NCI-H2227 treated with DMSO at 0.1 percent for 48 hours (cell line): ENCODE measurements around the gene CST9.
"Not testable (repeated sequence)": the region's sequence is repeated elsewhere in the genome, so short reads cannot be mapped to it uniquely, and the experiment has no call there.

ENCODE experiments used
- DNase-seq: peaks from one replicate; lab custom pipeline; 2025; lab: John Stamatoyannopoulos, UW

The CST9 gene

DNA sequence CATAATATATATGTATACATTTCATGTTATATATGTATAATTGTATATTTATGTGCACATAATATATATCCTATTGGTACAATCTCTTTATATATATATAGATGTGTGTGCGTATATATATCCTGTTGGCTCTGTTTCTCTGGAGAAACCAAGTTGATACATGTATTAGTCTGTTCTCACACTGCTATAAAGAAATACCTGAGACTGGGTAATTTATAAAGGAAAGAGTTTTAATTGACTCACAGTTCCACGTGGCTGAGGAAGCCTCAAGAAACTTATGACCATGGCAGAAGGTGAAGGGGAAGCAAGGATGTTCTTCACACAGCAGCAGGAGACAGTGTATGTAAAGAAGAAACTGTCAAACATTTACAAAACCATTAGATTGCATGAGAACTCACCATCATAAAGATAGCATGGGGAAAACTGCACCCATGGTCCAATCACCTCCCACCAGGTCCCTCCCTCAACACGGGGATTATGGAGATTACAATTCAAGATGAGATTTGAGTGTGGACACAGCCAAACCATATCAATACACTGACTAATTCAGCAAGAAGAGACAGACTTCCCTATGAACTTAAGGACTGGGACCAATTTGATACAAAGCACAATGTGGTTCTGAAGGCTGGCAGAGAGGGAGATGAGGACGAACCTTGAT, 18.1 kb upstream of the CST9 start:
- no peak for DNase-seq

DNA sequence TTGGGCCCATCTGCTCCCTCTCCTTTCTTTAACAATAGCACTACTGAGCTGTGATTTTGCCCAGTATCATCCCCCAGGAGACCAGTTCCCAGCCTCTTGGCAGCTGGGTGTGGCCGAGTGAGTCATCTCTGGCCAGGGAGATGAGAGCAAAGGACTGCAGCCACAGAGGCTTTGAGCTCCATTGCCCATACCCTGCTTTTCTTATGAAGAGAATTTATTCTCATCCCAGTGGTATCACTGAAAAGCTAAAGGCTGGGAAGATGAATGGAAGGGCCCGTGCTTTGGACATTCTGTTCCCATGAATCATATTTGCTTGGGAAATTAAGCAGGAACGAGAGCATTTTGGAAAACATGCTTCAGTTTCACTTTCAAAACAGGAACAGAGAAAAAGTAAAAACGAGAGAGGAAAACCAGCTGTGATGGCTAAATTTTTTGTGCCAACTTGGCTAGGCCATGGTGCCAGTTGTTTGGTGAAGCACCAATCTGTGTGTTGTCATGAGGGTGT, 17.2 kb upstream of the CST9 start:
- DNase-seq = peak; percentile 0

DNA sequence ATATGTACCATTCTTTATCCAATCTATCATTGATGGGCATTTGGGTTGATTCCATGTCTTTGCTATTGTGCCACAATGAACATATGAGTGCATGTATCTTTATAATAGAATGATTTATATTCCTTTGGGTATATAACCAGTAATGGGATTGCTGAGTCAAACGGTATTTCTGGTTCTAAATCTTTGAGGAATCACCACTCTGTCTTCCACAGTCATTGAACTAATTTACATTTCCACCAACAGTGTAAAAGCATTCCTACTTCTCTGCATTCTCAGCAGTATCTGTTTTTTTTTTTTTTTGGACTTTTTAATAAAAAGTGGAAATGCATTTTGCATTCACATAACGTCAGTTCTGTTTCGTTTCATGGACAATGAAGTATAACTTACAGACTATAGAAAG, 16.7 kb upstream of the CST9 start:
- not testable (repeated sequence) for DNase-seq

DNA sequence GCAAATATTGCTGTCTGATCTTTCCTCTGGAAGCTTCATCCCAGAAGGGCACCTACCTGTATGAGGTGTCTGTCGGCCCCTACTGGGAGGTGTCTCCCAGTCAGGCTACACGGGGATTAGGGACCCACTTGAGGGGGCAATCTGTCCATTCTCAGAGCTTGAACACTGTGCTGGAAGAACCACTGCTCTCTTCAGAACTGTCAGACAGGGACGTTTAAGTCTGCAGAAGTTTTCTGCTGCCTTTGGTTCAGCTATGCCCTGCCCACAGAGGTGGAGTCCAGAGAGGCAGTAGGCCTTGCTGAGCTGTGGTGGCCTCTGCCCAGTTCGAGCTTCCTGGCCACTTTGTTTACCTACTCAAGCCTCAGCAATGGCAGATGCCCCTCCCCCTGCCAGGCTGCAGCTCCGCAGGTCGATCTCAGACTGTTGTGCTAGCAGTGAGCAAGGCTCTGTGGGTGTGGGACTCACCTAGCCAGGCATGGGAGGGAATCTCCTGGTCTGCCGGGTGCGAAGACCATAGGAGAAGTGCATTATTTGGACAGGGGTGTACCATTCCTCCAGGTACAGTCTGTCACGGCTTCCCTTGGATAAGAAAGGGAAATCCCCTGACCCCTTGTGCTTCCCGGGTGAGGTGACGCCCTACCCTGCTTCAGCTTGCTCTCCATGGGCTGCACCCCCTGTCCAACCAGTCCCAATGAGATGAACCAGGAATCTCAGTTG, 15.1 kb upstream of the CST9 start:
- not testable (repeated sequence) for DNase-seq

DNA sequence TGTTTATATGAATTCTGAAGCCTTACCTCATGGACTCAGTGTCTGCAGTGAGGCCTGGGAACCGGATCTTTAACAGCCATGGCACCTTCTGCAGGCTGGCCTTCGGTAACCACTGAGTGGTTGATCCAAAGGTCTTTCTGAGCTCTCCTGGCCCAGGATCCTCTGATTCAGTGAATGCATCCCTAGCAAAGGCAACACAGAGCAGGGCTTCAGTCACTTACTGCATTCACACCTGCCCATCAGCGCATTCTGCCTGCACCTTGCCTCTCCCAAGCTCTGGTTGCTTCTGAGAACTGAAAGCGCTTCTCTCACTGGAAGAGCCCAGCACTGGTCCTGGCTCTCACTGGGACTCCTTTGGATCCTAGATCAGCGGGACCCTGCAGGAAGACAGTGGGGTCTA, 8.4 kb upstream of the CST9 start:
- no peak for DNase-seq

DNA sequence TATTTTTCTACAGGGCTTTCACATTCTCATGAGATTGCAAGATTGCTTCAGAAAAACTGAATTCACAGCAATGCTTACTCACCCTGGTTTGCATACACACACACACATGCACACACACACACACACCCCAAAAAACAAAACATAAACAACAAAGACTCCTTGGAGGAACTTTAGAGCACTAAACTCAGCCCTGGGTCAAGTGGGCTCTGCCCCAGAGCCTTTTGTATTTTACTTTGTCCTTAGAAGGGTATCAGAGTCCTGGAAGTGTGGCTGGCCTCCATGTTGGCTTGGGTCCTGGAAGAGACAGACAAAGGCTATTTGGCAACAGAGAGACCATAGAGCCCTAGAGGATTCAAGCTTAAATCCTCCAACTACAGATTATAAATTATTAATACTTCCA, 8.0 kb upstream of the CST9 start:
- DNase-seq = no peak

DNA sequence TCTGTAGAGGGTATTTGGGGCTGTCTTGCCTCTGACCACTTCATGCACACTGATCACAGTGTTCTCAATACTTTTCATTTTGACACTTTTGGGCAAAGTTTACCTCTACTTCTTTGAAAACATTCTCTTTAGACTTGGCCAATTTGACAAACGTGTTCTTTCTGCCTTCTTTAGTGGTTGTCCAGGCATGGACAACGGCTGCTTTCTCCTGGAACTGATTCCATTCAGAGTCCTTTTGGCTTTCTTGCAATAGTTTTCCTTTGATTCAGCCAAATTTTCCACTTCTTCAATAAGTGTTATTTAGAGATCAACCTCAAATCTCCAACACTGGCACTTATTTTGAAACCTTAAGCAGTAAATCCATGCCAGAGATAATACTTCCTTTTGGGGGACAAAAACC, 6.7 kb upstream of the CST9 start:
- no peak for DNase-seq

DNA sequence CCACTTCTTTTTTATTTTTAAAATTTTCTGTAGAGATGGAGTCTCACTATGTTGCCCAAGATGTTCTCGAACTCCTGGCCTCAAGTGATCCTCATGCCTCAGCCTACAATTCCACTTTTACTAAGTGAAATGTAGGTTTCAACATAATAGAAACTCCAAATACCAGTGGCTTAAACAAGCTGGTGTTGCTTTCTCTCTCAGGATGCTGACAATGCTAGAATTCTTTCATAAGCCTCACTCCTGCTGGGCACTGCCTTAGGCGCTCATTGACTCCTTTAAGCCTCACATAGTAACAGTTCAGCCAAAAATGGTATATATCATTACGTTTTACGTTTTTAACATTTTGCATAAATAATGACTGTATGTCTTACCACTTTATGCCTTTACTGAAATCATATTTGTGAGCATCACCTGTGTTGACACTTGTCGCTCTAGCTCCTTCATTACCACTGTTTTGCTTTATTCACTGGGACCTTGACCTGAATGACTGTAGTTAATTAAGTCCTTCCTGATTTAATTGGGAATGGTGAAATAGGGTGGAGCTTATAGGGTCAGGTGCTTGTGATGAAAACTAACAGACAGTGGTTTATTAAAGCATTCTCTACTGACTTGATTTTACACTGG, 3.9 kb upstream of the CST9 start:
- DNase-seq = no peak

DNA sequence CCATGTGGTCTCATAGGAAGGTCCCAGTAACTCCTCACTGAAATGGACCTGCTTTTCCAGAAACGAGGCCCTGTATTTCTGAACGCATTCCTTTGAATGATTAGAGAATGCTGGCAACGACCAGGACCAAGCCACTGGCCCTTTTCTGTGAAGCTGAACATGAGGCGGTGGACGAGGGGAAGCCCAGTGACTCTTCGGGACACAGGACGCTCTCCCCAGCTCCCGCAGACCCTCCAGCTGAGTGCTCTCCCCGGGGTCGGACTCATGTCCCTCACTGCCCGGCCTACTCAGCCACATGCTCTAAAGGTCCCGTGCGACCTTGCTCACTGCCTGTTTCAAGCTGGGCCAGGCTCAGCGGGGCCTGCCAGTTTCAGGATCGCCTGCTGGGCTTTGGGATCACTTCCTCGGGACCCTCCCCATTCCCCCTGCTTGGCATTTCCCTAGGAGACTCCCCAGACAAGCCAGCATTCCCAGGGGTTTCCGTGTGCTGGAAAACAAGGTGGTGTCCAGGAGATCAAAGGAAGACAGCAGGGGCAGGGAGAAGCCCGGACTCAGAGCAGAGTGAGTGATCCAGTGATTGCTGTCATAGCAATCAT, 2.6 kb upstream of the CST9 start:
- no peak for DNase-seq

DNA sequence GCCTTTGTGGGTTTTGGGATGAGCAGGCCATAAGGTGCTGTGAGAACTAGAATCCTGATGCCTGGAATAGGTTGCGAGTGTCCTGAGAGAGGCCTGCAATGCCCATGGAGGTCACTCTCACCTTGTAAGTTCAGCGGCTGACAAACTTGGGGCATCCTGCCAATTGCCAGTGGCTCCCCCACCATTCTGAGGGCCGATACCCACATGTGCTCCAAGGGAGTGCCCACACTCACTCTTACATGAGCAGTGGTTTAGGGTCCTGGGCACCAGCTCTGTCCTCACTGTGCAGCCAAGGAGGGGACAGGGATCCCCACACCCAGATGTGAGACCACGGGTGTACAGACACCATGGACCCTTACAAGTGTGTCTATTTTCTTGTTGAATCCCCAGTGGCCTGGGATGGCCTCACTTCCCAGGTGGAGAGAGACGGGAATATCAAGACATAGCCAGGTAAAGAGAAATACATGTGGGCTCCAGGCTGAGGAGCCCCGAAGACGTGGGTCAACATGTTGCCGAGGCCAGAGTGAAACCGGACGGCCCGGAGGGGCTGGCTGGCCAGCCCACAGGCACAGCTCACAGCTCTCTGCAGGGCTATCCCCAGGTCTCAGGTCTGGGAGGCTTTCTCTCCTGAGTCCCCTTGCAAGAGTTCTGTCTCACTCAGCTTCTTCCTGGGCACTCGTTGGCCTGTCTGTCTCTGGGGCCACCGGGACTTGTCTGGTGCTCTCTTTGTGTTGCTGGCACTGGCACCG, 2.0 kb upstream of the CST9 start:
- no peak for DNase-seq

DNA sequence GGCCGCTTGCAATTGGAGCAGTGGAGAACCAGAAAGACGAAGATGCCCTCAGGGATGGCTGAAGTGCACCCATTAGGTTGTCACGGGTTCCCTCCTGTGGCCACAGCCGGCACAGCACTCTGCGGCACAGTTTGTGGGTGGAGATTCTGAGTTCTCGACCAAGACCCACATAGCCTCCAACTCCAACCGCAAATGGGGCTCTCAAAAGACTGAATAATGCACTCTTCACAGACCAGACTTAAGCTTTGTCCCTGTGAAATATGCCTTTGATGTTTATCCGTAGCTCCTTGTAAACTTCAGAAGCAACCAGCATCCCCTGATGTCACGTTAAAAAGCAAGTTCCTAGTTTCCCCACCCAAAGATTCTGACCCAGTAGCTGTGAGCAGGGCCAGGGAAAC, 934 bp upstream of the CST9 start:
- peak; percentile 50 for DNase-seq

DNA sequence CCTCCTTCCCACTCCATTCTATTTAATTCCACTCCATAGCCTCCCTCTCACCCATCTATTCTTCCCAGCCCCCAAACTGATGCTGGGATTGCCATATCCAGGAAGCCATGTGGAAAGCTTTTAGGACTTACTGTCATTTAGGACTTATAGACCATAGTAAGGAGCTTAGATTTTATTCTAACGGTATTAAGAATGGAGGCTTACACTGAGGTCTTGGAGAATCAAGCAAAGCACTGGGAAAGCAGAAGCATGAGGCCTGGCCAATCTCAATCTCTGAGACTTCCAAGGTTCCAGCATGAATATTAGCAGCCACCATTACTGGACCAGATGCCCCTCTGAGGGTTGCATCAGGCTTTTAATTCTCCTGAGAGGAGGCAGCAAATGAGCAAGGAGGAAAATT, 1.4 kb downstream of the CST9 start:
- no peak for DNase-seq

DNA sequence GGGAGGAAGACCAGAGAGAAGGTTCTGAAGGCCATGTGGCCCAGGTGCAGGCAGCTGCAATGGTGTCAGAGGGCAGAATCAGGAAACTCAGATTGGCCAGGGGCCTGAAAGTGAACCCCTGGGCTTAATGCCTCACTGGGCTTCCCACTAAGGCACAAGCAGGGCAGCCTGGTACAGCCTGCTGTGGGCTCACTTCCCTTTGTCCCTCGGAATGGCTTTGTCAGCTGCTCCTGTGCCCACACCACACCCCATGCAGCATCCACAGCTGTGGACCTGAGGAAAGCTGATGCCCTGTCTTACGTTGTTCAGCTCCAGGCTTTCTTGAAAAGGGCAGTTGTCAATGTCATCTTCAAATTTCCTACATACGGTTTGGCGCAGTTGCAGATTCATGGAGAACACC, 2.4 kb downstream of the CST9 start:
- DNase-seq = no peak

DNA sequence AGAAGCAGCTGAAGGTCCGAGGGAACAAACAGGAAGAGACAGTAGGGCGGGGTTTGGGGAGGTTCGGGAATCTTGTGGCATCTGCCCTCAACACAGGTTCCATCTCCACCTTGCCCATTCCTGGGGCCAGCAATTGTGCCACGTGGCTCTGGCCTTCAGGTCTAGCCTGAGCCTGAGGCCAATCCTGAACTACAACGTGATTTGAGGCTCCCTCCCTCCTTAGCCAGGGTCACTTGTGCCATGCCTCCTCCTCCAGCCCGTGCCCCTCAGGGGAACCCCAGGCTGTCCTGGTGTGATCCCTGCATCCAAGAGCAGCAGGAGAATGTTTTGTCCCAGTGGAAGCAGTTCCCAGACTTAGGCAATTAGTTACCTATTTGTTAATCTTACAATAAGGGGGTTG, 3.0 kb downstream of the CST9 start:
- no peak for DNase-seq

DNA sequence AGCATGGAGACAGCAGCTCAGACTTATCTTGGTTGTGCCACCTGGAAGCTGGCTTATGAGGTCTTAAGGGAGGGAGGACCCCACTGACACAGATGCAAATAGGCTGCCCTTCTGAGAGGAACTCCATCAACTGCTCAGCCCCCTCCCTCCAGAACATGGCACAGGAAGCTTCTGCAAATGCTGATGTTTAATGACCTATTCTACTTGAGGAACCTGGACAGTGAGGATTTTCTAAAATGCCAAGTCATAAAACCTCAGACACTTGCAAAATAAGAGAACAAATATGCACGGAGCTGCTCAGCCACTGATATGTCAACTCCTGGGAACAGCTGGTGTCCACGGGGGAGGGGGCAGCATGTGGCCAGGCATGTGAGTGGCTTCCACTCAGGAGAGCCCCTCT, 3.5 kb downstream of the CST9 start:
- no peak for DNase-seq

DNA sequence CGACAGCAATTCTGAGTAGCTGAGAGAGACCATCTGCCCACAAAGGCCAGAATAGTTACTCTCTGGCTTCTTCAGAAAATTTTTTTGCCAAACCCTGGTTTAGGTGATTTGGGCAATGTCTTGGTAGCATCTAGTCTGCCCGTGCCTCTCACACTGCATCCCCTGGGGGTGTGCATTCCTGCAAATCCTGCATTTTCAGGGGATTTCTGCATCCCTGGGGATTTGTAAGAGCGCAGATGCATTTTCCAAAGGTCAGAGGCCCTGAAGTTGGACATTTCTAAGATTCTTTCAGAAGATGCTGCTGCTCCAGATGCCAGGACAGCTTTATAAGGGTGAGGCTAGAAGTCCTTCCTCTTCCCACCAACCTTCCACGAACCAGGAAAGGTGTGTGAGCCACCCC, 4.0 kb downstream of the CST9 start:
- DNase-seq = no peak

DNA sequence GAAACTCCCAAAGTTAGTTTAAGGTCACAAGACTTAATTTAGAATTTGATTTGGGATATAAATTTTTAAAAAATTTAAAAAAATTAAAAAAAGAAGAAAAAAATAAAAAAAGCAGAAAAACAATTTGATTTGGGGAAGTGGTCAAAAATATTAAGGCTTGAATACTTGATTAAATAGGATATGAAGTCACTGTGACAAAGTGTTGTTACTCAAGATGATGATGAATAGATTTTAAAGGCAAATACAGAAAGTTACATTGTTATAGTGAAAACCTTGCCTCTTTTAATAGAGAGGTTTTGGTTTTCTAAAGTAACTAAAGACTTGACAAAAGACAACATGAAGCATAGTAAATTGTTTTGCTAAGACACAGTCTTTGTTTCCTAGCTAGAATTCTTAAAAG, 7.2 kb downstream of the CST9 start:
- no peak for DNase-seq

DNA sequence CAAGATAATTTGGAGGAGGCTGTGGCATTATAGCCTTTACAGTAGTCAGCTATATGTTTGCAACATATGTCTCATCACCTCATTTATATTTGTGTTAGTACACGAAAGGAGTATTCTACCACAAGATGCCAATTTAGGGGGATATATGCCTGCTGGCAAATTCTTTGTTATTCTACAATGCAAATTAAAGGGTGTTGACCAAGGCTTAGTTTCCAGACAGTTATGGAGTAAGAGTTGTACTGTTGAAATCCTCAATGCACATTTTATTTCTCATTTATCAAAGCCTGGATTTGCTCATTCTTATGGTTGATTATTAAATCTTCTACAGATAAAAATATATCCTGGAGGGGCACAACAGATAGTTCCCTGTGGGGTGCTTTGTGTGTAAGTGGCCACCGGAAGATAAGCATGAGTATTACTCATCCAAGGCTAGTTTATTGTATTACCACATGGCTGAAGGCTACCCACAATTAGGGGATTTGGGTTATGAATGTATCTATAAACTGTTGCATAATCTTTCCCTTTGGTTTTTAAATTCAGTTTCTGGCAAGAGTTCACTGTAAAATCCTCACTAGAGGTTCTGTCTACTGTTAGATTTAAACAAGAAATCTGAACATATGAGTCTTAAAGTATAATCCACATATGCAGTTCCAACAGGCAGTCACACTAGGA, 9.0 kb downstream of the CST9 start:
- no peak for DNase-seq

DNA sequence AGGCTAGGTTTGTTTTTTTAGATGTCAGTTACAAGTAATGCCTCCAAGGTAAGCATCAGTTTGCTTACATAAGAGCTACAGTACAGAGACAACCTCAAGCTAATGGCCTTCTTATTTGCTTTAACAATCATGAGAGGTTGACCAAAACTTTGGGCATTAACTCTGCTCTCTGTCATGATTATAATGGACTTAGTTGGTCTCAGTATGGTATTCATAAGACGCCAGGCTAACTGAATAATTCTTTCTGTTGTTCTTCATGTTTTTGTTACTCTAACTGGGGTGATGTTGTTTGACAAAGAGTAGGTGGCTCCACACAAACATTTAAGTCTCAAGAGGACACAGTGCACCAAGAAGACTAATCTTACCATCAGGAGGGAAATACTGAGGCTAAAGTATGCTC, 9.8 kb downstream of the CST9 start:
- no peak for DNase-seq

DNA sequence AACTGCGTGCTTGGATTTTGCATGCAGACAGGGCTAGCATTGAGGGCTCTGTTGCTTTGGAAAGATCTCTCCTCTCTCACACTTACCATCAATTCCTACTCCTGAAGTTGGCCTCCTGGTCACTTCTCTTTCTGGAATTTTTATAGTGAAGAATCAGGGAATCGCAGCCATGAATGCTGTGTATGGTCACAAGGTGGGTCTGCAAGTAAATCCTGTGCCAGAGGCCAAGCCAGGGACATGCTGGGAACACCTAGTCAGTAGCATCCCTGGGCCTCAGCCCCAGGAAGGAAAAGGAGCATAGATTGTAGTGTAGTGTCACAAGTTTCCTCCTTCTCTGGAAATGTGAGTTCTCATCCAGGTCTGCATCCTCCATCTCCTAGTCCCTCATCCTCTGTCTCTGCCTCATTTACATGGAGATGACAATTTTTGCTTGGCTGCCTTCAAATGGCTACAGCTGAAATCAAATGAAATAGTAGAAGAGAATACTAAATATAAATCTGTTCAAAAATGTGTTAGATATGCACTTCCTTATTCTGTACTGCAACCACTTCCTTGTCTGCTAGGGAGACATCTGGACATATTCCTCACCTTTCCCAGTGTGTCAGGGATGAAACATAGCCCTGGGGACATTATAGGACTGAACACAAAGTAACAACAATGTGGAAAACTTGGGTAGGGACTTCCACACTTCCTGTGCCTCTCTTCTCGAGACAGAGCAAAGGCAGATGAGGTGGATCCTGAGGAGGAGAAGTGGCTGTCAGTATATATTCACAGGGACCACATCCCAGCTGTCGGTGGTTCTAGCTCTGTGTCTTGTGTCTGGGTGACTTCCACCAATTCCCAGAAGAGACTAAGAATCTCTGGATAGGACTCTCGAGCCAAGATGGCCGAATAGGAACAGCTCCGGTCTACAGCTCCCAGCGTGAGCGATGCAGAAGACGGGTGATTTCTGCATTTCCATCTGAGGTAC, 17.0 kb downstream of the CST9 start:
- DNase-seq = no peak

DNA sequence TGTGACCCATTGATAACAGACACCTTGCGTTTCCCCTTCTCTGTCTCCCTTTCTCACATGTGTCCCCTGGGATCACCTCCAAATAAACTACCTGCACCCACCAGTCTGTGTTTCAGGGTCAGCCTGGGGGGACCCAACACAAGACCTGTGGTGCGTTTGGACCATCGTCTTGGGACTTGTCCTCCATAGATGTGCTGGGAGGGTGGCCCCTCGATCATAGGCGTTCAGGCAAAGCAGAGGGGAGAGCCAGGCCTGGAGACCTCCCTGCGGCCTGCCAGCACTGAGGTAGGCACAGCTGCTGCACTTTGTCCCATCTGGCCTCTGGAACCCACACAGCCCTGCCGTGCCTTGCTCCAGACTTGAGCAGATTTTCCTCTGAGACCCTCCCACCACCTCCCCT, 18.1 kb downstream of the CST9 start:
- no peak for DNase-seq
